ENCODE measurements around the gene NAALADL2.
"Not testable (repeated sequence)": the region's sequence is repeated elsewhere in the genome, so short reads cannot be mapped to it uniquely, and the experiment has no call there.

Gene NAALADL2

DNA sequence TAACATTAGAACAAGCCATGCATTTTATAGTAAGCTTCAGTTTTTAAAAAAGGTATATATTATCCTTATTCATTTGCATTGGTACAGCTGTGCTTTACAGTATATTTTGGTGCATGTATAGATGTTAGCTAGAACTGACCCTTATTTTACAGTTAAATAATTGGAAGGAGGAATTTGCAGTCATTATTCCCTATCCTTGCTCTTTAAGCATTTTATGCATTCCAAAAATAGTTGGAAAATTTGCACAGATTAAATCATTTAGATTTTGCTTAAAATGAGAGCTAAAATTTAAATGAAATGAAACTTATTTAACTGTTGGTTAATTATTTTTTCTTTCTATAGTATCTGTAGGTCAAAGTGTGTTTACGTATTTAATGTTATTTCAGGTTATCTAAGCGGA, 667.1 kb downstream of the NAALADL2 start:
- no peak for DNase-seq

GRCh38 chr3:175526609-175527280, 667.6 kb downstream of the NAALADL2 start:
- DNase-seq, result no peak

DNA sequence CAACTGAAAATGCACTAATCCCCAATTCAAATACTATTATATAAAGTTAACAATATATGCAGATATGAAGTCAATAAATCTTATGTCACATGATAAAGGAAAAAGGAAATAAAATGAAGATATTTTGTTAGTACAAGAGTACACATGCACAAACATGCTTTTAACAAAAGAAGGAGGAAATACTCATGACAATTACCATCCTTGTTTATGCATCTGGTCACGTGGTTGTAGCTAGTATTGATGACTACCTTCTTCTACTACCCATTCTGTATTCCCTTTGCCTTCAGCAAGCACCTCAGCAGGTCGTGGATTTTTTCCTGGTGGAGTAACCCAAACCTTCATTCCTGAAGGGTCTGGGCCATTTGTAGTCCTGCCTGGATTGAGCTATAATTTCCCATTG, 669.6 kb downstream of the NAALADL2 start:
- DNase-seq, result not testable (repeated sequence)

- no peak for DNase-seq
Measured at GRCh38 chr3:175535351-175535750, 676.2 kb downstream of the NAALADL2 start.

- no peak for DNase-seq
Measured at GRCh38 chr3:175546115-175546514, 687.0 kb downstream of the NAALADL2 start.

DNA sequence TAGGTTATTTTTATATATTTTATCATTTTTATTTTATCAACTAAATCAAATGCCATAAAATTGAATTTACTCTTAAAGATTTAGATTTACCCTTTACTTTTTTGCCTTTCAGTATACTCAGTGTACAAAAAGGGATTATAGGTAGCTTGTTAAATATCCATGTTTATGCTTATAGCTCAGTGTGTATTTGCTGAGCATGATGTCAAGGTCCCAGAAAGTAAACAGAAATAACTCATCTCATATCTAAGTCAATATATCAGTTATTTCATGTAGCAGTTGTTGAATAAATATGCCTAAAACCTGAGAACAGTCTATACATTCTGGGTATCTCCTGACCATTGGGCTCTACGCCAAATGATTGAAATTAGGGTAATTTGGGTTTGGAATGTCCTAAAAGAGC, 693.8 kb downstream of the NAALADL2 start:
- DNase-seq, result no peak

DNA sequence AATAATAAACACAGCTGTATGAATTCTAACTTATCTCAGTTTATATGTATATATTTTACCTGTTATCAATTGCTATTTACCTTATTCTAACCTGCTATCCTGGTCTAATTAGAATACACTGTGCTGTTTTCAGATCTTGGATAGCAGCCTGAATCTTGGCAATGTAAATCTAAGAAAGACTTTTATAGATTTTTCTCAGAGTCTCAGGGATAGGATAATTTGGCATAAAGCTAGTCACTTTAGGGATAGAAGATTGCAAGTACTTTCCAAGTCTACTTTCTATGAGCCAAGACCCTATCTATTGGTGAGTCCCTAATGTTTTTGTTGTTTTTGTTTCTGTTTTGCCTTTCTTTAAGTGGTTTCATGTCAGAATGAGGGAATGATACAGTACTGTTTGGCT, 695.7 kb downstream of the NAALADL2 start:
- no peak for DNase-seq

GRCh38 chr3:175558261-175558660, 699.1 kb downstream of the NAALADL2 start:
- no peak for DNase-seq

GRCh38 chr3:175564363-175564762, 705.2 kb downstream of the NAALADL2 start:
- no peak for DNase-seq

DNA sequence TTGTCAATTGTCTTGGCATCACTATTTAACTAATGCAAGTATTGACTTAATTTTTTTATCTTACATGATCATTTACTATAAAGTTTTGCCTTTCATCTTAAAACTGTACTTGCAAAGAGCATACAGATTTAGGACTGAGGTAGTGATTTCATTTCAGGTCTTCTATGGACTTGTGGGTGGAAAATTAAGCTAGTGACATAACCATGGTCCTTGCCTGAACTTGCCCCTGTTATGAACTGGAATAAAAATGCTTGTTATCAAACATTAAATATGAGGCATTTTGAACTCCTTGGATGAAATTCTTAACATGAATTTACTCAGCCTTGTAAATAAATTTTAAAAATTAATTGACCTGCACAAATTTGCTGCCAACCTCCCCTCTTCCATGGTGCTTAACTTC, 712.0 kb downstream of the NAALADL2 start:
- DNase-seq, result no peak

- DNase-seq, result no peak
Measured at GRCh38 chr3:175573226-175573625, 714.1 kb downstream of the NAALADL2 start.

- DNase-seq, result no peak
Measured at GRCh38 chr3:175580318-175580717, 721.2 kb downstream of the NAALADL2 start.

GRCh38 chr3:175585898-175586297, 726.8 kb downstream of the NAALADL2 start:
- DNase-seq, result no peak

DNA sequence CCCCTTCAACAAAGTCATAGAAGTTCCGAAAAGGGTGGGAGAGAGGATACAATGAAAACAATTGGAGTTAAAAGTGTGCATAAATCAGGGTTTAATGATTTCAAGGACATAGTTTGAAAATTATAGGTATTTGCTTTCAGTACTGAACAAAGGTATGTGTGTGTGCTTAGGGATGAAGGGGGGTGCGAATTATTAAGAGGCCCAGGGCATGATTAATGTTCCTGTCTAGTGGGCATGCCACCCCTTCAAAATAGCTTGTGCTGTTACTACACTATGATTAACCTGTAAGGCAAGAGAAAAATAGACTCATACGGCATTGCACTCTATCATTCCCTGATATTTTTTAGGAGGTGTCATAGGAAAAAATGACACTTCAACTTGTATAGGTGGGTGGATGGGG, 731.6 kb downstream of the NAALADL2 start:
- DNase-seq, result no peak

DNA sequence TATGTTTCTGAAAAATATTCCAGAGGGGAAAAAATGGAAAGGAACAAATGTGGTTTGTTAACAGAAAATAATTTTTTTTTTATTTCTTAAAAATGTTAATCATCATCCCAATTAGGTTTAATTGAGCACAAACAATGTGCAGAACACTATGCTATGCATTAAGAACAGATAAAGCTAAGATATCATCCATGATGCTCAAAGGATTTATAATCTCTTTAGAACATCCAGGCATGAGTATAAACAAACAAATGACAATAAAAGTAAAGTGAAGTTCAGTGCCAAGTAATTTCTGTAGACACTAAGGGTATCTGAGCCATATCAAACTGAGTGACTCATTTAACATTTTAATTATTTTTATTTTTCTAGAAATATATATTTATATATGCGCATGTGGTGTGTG, 732.2 kb downstream of the NAALADL2 start:
- no peak for DNase-seq

GRCh38 chr3:175593331-175593730, 734.2 kb downstream of the NAALADL2 start:
- no peak for DNase-seq

GRCh38 chr3:175598740-175599139, 739.6 kb downstream of the NAALADL2 start:
- DNase-seq, result no peak

DNA sequence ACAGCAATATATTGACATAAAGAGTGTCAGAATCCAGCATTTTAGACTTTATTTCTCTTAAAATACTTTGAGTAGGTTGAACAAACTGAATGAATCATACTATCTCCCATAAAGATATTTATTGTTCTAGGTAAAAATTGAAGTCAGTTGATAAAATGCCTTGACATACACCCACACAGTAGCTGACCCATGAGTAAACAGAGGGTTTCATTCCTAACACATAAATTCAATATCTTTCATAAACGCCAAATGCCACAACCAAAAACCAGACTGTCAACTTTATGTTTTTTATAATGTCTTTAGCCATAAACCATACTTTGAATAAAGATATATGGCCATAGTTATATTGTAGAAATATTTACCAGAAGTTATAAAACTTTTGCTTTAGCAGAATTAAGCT, 742.4 kb downstream of the NAALADL2 start:
- DNase-seq, result no peak

- no peak for DNase-seq
Measured at GRCh38 chr3:175605851-175606250, 746.7 kb downstream of the NAALADL2 start.

DNA sequence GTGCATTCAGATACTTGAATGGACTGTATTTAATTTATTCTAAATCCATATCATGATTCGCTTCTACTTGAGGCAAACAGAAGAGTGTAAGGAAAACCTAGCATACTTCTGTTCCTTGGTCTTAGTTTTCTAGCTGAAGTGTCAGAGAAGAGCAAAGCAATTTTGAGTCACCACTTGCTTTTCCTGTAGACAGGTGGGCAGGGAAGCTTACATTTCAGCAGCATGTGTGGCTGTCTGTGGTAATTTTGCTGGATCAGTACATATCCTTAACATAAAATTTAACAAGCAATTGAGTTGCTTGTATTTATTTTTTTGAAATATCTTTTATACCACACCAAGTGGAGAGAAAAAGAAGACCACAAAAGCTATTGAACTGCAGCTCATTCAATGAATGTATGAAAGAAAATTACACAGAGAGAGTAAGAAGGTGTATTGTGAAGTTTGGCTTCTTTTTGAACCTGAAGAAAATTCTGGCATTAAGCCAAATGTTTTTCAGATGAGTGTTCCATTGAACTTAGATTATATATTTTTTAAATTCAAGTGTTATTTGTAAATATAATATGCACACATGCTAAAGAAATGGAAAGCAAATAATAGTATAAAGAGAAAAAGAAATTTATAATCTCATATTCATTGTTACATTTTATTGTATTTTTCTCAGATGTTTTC, 747.6 kb downstream of the NAALADL2 start:
- peak; percentile 48 for DNase-seq

DNA sequence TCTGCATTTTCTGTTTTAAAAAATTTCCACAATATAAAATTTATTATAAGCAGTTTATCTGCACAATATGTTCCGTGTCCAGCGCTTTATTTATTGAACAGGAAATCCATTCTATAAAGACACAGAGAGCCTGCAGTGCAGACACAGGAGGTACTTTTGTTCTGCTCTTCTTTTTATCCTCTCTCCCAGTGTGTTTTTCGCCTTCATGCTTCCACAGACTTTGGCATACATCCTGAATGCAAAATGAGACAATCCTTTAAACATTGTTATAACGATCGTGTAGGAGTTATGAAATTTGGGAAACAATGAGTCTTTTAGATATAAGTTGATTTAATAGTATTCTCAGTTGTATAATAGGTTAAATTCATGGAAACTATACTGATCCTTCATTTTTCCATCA, 749.2 kb downstream of the NAALADL2 start:
- DNase-seq, result peak; percentile 45

DNA sequence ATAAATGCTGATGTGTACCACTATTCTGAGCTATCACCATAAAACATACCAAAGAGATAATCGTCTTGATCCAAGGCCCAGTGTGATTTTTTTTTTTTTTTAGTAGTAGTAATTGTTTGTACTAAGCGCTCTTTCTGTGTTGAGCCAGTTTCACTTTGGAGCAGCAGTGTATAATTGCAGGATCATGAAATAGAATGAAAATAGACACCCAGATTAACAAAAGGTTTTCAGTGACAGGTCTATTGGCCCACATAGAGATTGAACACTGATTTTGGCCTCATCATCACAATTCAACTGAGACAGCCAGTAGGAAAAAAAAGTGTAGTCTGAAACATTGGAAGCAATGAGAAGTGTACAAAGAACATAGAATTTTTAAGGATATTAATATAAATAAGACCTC, 749.8 kb downstream of the NAALADL2 start:
- DNase-seq, result peak; percentile 57

DNA sequence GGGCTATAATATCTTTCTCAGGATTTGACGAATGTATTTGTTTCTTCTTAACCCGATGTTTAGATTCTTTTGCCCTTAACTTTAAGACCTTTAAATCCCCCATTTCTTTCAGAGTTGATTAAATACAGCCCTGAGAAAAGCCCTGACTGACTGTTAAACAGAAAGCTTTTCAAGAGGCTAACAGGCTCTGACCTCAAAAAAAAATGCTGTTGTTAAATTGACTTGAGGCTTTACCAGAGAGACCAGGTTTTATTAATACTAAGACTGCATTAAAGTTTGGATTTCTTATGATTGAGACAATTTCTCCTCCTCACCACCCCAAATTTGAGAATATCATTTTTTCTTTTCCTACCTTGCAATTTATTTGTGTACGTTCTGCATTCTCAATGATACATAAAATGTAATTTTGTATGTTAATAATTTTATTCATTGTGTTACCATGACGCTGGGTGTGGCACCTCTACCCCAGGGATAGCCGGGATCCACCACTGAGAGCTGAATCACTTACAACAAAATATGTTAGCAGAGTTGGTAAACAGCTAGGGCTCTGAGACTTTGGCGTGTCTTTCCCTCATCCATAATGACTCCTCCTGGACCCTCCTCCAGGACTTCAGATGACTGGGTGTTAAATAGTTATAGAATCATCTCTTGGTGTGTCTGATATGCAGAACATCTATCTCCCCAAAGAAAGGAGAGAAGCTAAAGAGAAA, 753.5 kb downstream of the NAALADL2 start:
- DNase-seq, result no peak

DNA sequence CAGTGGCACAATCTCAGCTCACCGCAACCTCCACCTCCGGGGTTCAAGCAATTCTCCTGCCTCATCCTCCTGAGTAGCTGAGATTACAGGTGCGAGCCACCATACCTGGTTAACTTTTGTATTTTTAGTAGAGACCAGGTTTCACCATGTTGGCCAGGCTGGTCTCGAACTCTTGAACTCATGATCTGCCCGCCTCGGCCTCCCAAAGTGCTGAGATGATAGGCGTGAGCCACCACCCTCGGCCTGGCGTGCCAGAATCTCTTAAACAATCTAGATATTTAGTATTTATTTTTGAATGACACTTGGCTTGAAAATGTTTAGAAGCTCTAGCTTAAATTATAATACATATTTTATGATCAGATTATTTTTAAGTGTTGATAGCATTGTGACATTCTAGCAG, 755.0 kb downstream of the NAALADL2 start:
- DNase-seq, result not testable (repeated sequence)
